ENCODE measurements around the gene TMEM178B.

- no peak for TF ChIP-seq REST (IDR thresholded peaks at IDR 0.05; ENCODE audit: borderline replicate concordance)
- no peak for TF ChIP-seq CTCF (IDR thresholded peaks at IDR 0.05; ENCODE audit: poor library complexity, severe bottlenecking)
- no peak for TF ChIP-seq EZH2 (IDR thresholded peaks at IDR 0.05; ENCODE audit: borderline replicate concordance, insufficient read depth, low read length, poor library complexity, severe bottlenecking)
- peak; percentile 14 for TF ChIP-seq MXI1 (conservative IDR thresholded peaks at IDR 0.05; ENCODE audit: poor library complexity, severe bottlenecking)
- TF ChIP-seq EP300 (conservative IDR thresholded peaks at IDR 0.05; ENCODE audit: poor library complexity, severe bottlenecking) = no peak
- peak; percentile 16 for TF ChIP-seq POLR2AphosphoS5 (IDR thresholded peaks at IDR 0.05)
These were observed 657 bp upstream of the TMEM178B start for GRCh38 chr7:141073173-141073640.

Measured in neural cell (in vitro differentiated cells).